Endodermal cell (in vitro differentiated cells): ENCODE data around the gene JMJD6. TPM values are rescaled to one million over a fixed set of nuclear protein-coding genes. Genes with fewer than 3 reads are reported as not detected.

Experiments used
- DNase-seq: peaks from one replicate; pipeline ENCODE4 v3.0.0-alpha.2; 2017
- H3K27ac ChIP-seq: 2 replicates; pipeline ENCODE4 v1.5.1; 2013; ENCODE audit warnings: mild to moderate bottlenecking, low read depth, low read length, moderate library complexity
- H3K27me3 ChIP-seq: 2 replicates; pipeline ENCODE4 v1.6.1; 2013; ENCODE audit warnings: mild to moderate bottlenecking, low read length, moderate library complexity; ENCODE audit not compliant: insufficient read depth, control insufficient read depth, poor library complexity, severe bottlenecking
- H3K36me3 ChIP-seq: 2 replicates; pipeline ENCODE4 v1.7.0; 2013; ENCODE audit warnings: mild to moderate bottlenecking, low read length, moderate library complexity; ENCODE audit not compliant: control insufficient read depth, insufficient read depth
- H3K4me1 ChIP-seq: one replicate; pipeline ENCODE4 v1.7.0; 2013; ENCODE audit warnings: low read length; ENCODE audit not compliant: control insufficient read depth, insufficient read depth
- H3K4me3 ChIP-seq: 2 replicates; pipeline ENCODE4 v1.5.1; 2013; ENCODE audit warnings: mild to moderate bottlenecking, low read length, moderate library complexity
- H3K9ac ChIP-seq: 2 replicates; pipeline ENCODE4 v1.6.1; 2013; ENCODE audit warnings: mild to moderate bottlenecking, low read length, moderate library complexity; ENCODE audit not compliant: poor library complexity, severe bottlenecking; ENCODE audit errors: extremely low read depth
- H3K9me3 ChIP-seq: 2 replicates; pipeline ENCODE4 v1.6.1; 2013; ENCODE audit warnings: mild to moderate bottlenecking, low read length, moderate library complexity; ENCODE audit not compliant: control insufficient read depth
- H3K27ac Mint-ChIP-seq: 2 replicates; pipeline ENCODE4 v1.8.0; 2020; ENCODE audit warnings: mixed read lengths
- H3K27me3 Mint-ChIP-seq: 2 replicates; pipeline ENCODE4 v1.8.0; 2021; ENCODE audit warnings: mild to moderate bottlenecking, mixed read lengths; ENCODE audit not compliant: insufficient read depth
- H3K36me3 Mint-ChIP-seq: 2 replicates; pipeline ENCODE4 v1.8.0; 2020; ENCODE audit warnings: low read depth, mixed read lengths
- H3K4me1 Mint-ChIP-seq: 2 replicates; pipeline ENCODE4 v1.8.0; 2020; ENCODE audit warnings: mixed read lengths
- H3K4me3 Mint-ChIP-seq: 2 replicates; pipeline ENCODE4 v1.8.0; 2020; ENCODE audit warnings: mild to moderate bottlenecking, moderate library complexity, mixed read lengths
- H3K9me3 Mint-ChIP-seq: 2 replicates; pipeline ENCODE4 v1.8.0; 2020; ENCODE audit warnings: mild to moderate bottlenecking, mixed read lengths
- WGBS, 2 experiments: methylation state at CpG; one replicate each; pipeline versions ENCODE4 v1.1.5 to v1.1.7; 2013; ENCODE audit warnings: missing lambda C conversion rate in 2 of 2, mixed read lengths in 1 of 2; ENCODE audit not compliant: insufficient coverage in 1 of 2, insufficient read length in 1 of 2; 5-methylcytosine and 5-hydroxymethylcytosine counted together
- total RNA-seq, 2 donors: library from RNA; stranded (reverse); fragmentation: NEBNext Ultra II Directional in 1 of 2; extraction: Animal tissue kit (Norgen Biotek cat#: 25700) in 1 of 2; gene quantifications; 2 replicates in 1 of 2; 3 replicates in 1 of 2; pipeline ENCODE4 v1.2.1, GENCODE V29; 2021
- TF ChIP-seq, protein P1 (sequence below): fragments of 200-600 bp; sonication (generic); conservative IDR thresholded peaks from 2 replicates; pipeline ENCODE4 v1.5.0; 2021; ENCODE audit warnings: antibody characterized with exemption, mild to moderate bottlenecking

Gene JMJD6
- total RNA-seq, 2 donors from 2014 or later = 17.0 to 20.3 TPM

GRCh38 chr17:76691379-76692191 lies 34.8 kb downstream of the JMJD6 start:
- H3K27ac Mint-ChIP-seq = no peak overlapping the region
- H3K36me3 Mint-ChIP-seq = peaks cover 7% of the 10 kb centered on the region
- no peaks in the 10 kb centered on the region for H3K9me3 Mint-ChIP-seq
- WGBS, 2 experiments = 95 to 97% methylated on average over 9 to 14 of the region's 14 CpGs
- H3K4me3 Mint-ChIP-seq = no peak overlapping the region
- peaks cover 5% of the 10 kb centered on the region for H3K4me1 Mint-ChIP-seq
- H3K27me3 Mint-ChIP-seq = no peaks in the 10 kb centered on the region
- no peaks in the 10 kb centered on the region for H3K36me3 ChIP-seq
- H3K4me3 ChIP-seq = no peak overlapping the region
- H3K27me3 ChIP-seq = no peaks in the 10 kb centered on the region
- no peak overlapping the region for H3K9ac ChIP-seq
- H3K4me1 ChIP-seq = no peaks in the 10 kb centered on the region
- DNase-seq = peak; percentile 38
- H3K27ac ChIP-seq = no peak overlapping the region
- TF ChIP-seq, protein P1, sequence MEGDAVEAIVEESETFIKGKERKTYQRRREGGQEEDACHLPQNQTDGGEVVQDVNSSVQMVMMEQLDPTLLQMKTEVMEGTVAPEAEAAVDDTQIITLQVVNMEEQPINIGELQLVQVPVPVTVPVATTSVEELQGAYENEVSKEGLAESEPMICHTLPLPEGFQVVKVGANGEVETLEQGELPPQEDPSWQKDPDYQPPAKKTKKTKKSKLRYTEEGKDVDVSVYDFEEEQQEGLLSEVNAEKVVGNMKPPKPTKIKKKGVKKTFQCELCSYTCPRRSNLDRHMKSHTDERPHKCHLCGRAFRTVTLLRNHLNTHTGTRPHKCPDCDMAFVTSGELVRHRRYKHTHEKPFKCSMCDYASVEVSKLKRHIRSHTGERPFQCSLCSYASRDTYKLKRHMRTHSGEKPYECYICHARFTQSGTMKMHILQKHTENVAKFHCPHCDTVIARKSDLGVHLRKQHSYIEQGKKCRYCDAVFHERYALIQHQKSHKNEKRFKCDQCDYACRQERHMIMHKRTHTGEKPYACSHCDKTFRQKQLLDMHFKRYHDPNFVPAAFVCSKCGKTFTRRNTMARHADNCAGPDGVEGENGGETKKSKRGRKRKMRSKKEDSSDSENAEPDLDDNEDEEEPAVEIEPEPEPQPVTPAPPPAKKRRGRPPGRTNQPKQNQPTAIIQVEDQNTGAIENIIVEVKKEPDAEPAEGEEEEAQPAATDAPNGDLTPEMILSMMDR = no peak
- no peaks in the 10 kb centered on the region for H3K9me3 ChIP-seq

- Mint-ChIP-seq H3K9me3 (no peaks in the 10 kb centered on the region), H3K4me1 (peaks cover 5% of the 10 kb centered on the region), H3K27ac (no peak overlapping the region), H3K4me3 (no peak overlapping the region), H3K36me3 (peaks cover 7% of the 10 kb centered on the region), H3K27me3 (no peaks in the 10 kb centered on the region)
- Histone ChIP-seq H3K9me3 (no peaks in the 10 kb centered on the region), H3K27me3 (no peaks in the 10 kb centered on the region), H3K4me1 (no peaks in the 10 kb centered on the region), H3K27ac (no peak overlapping the region), H3K9ac (no peak overlapping the region), H3K36me3 (no peaks in the 10 kb centered on the region), H3K4me3 (no peak overlapping the region)
- TF ChIP-seq, protein P1 = no peak
- no peak for DNase-seq
- whole genome bisulfite sequencing, 2 experiments = 91 to 94% methylated on average over 9 to 13 of the region's 13 CpGs
These were observed 35.7 kb downstream of the JMJD6 start for GRCh38 chr17:76690596-76691280.

- H3K4me3 ChIP-seq = no peak overlapping the region
- Mint-ChIP-seq H3K27ac (no peak overlapping the region), H3K27me3 (no peaks in the 10 kb centered on the region), H3K9me3 (no peaks in the 10 kb centered on the region), H3K36me3 (peaks cover 5% of the 10 kb centered on the region), H3K4me1 (peaks cover 5% of the 10 kb centered on the region), H3K4me3 (no peak overlapping the region)
- no peak overlapping the region for H3K27ac ChIP-seq
- H3K27me3 ChIP-seq = no peaks in the 10 kb centered on the region
- H3K9me3 ChIP-seq = no peaks in the 10 kb centered on the region
- TF ChIP-seq, protein P1 = no peak
- H3K9ac ChIP-seq = no peak overlapping the region
- no peak for DNase-seq
- H3K36me3 ChIP-seq = no peaks in the 10 kb centered on the region
- H3K4me1 ChIP-seq = no peaks in the 10 kb centered on the region
- WGBS, 2 experiments = 96% methylated on average over 11 of the region's 11 CpGs
These were observed 36.5 kb downstream of the JMJD6 start for GRCh38 chr17:76689859-76690258.
